GM21619 (cell line): Measurements from ENCODE around the gene ROR2.

Source experiments
- ATAC-seq: cut with Tn5 transposase; IDR thresholded peaks from one replicate; pipeline ENCODE4 v1.9.1; 2021; ENCODE audit not compliant: unreplicated experiment

ROR2 gene

GRCh38 chr9:91902475-91903125 is 47.4 kb downstream of the ROR2 start:
- no peak for ATAC-seq

GRCh38 chr9:91900797-91901177 is 49.2 kb downstream of the ROR2 start:
- ATAC-seq = no peak

DNA sequence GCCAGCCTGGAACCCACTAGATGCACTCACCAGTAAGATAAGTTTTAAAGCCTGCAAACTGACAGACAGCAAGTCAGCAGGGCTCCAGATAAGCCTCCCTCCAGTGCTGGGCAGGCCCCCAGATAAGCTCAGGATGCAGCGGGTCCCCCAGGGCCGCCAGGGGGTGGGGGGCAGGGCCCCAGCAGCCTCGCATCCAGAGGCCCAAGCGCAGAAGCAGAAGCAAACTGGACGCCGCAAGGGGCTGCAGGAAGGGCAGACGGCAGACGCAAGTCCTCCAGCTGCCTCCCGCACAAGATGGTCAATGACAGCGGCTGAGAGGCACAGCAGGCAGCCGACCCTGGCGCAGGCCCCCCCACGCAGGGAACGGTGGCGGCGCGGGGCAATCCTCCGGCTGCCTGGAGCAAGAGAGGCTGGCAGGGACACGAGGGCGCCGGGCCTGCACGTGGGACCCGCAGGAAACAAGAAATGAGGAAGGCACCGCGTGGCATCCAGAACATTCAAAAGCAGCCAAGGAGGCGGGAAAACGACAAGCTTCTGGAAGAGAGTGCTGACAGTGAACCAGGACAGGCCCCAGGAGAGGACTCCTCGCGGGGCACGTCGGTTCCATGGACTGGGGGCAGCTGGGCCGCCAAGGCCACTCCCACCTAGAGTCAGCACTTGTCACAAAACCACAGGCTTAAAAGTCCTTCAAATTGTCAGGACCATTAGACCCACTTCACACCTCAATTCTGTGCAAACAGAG is 49.8 kb downstream of the ROR2 start:
- no peak for ATAC-seq

DNA sequence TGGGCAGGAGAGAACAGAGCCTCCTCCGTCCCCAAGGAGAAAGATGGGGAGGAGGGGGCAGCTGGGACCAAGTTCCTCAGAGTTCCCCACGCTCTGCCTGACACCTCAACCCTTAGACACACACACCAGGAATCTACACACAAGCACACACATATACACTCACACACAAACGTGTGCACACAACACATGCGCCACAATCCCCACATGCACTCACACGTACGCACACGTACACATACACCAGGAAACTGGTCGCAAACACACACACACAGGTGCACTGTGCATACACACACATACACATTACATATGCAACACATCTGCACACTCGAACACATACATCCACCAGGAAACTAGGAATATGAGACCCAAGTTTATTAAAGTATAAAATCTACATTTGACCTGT is 50.4 kb downstream of the ROR2 start:
- ATAC-seq = no peak

DNA sequence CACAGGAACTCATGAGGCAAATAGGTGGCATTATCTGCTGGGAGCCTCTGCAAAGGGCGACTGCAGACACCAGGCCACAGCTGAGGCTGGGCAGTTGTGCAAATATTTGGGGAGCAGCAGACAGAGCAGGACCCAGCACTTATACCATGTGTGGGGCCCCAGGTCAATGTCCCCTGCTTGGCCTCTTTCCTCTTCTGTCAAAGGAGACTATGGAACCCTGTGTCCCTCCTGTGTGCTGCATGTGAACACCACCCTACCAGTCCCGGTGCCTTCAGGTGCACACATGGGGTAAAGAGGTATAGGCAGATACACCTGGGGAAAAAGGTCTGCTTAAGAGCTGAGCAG is 50.8 kb downstream of the ROR2 start:
- ATAC-seq = no peak

DNA sequence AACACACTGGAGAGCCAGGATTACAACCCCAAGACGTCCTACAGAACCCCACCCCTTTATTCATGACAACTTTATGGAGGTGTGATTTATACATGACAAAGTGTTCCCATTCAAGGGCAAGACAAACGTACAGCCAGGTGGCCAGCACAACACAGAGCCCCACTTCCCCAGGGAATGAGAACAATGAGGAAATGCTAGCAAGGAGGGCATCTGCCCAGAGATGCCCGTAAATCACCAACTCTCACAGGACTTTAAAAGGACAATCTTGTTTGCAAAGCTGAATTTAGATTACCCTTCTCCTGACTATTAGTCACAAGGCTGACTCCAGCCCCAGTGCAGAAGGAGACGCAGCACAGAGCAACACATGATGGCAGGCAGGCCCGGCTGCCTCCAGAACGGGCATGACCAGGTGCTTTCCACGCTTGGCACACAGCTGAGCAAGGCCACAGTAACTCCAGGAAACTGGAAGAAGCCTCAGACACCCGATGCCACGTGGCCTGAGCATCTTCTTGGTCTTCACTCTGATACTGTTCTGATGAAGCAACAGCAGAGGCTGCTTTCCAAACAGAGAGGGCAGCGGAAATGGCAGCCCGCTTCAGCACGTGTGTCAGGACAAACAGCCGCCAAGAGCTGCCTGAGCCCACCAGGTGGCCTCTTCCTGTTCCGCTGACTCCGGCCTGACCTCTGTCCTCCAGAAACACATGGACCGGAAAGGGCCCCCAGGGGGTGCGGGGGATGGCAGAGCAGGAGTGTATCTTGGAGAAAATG is 51.4 kb downstream of the ROR2 start:
- ATAC-seq = no peak

- ATAC-seq = no peak
Observed at GRCh38 chr9:91897201-91897600, 52.8 kb downstream of the ROR2 start.

GRCh38 chr9:91896513-91897121 is 53.4 kb downstream of the ROR2 start:
- ATAC-seq = no peak

- ATAC-seq = no peak
Observed at GRCh38 chr9:91896097-91896496, 53.9 kb downstream of the ROR2 start.

DNA sequence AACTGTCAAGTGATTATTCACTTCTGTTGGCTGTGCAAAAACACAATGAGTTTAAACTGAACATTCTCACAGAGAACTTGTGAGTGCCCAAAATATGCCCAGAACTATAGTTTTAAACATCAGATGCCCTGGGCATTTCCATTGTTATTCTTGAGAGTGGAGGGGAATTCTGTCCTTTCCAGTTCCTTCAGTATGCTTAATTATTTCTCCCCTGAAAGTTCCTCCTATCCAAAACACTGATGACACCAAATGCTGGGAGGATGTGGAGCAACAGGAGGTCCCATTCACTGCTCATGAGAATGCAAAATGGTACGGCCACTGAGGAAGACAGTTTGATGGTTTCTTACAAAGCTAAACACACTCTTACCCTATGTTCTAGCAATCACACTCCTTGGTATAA is 55.5 kb downstream of the ROR2 start:
- ATAC-seq = no peak

DNA sequence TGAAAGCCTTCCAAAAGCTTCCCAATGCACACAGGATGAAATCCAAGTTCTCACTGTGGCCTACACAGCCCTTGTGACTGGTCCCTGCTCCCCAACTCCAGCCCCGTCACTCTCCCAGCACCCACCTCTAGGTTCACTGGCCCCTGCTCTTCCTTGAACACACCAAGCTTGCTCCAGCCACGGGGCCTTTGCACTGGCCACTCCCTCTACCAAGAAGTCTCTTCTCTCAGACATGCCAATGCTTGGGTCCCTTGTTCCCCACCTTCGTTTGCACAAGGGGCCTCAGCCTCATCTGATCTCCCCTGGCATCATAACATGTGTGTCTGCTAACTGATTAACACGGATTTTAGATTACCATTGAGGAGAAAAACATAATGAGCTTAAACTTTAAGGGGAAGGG is 56.0 kb downstream of the ROR2 start:
- ATAC-seq = no peak

- ATAC-seq = no peak
Observed at GRCh38 chr9:91891915-91892314, 58.1 kb downstream of the ROR2 start.

- no peak for ATAC-seq
Observed at GRCh38 chr9:91890662-91891061, 59.4 kb downstream of the ROR2 start.

GRCh38 chr9:91889161-91889911 is 60.7 kb downstream of the ROR2 start:
- no peak for ATAC-seq

DNA sequence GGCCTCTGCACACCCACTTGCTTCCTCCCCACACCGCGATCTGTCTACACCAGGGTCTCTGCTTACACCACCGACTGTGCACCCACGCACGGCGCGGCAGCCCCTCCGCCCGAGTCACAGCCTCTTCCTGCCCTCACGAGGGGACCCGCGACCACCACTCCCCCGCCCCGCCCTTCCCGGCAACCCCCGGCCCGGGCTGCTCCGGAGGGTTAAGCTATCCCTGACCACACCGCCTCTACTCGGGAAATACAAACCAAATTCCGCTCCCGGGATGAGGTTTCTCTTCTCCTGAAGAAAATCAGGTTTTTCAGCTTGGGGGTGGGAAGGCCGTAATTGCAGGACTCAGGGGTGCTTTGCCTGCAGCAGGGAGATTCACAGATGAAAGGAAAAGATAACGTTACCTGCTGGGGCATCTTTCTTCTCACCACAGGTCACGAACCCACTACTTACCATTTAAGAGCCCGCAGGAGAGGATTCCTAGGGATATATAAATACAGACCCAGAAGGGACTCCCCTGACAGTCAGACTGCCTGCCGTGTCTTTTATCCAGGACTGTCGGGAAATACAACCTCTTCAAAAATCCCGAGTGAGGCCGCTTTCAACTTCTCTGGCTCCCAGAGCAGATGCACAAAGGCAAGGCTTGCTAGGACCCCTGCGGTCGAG is 63.5 kb downstream of the ROR2 start:
- ATAC-seq = no peak

DNA sequence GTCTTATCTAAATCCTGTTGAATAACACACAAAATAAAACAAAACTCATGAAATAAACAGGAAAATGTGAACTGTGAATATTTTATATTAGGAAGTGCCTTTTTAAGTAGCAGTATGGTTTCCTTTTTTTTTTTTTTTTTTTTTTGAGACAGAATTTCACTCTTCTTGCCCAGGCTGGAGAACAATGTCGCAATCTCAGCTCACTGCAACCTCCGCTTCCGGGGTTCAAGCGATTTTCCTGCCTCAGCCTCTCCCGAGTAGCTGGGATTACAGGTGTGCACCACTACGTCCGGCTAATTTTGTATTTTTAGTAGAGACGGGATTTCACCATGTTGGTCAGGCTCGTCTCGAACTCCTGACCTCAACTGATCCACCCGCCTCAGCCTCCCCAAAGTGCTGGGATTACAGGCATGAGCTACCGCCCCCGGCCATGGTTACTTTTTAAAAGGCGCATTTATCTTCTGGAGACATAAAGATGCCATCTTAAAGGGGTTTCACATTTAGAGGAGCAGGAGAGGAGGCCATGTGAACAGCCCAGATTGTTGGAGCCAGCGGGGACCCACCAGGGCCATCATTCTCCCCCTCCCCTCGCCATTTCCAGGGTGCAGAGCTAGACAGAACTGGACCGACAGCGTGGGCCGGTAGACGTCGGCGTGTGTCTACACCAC is 64.1 kb downstream of the ROR2 start:
- ATAC-seq = no peak

DNA sequence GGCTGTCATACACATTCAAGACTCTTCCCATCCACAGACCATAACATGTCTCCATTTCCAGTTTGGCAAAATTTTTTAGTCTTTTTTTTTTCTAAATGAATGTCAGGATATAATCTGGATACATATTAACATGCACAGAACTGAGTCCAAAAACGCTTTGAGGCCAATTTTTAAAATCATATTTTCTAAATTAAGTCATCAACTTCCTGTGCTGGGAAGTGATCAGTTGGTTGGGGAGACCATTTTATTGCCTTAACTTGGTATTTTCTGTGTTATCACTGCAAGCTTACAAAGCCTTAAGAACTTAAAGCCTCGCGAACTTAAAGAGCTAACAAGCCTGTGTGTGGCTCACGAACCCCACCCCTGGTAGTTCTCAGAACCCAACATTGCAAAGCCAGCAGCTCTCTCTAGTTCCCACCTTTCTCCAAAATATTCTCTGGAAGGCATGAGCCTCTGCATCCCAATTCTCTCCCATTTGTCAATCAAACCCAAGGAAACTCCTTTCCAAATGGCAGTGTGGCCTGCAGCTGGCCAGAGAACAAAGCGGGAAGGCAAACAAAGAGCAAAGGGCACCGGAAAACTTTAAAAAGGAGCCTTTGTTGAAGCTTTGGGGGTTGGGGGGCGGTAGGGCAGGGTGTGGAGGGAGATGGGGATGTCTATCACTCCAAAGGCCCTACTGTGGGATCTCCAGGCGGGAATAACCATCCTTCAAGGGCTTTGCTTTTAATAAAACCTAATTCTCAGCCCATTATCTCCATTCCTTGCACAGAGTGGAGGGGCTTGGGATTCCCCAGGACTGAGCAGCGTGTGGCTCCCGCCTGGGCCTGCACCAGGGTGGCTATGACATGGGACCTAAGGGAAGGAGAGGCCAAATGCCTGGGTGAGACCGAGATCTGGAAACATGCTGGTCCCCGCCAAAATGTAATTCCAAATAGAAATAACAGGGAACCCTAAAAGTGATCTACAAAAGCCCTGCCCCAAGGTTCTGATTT is 65.0 kb downstream of the ROR2 start:
- ATAC-seq = no peak

- ATAC-seq = no peak
Observed at GRCh38 chr9:91884153-91884552, 65.9 kb downstream of the ROR2 start.

DNA sequence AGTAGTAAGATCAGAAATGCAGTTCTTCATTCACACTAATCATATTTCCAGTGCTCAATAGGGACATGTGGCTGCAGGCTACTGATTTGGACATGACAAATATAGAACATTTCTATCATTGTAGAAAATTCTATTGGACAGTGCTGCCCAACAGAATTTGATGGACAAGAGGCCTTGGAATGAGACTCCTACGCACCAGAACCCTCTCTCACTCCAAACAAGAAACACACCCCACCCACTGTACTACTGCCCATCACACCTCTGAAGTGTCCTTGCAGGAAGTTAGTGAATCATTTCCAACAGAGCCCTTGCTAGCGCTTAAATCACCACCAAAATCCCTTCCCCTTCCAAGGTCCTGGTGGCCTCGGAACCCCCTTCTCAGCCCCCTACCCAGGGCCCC is 66.5 kb downstream of the ROR2 start:
- no peak for ATAC-seq
